ENCODE data around the gene SCYGR8.
"Not testable (repeated sequence)": the region's sequence is repeated elsewhere in the genome, so short reads cannot be mapped to it uniquely, and the experiment has no call there.

SCYGR8 gene

GRCh38 chr2:227724394-227725039, 21.2 kb upstream of the SCYGR8 start, which contains the start of gene SCYGR6:
TSS of gene SCYGR6 (minus strand) at chr2:227724757. CDS start at chr2:227724757, 0 bp downstream.
- intact Hi-C loops (cut with micrococcal nuclease) = no loop called here
- H3K4me3 Mint-ChIP-seq = no peak within 1 kb of the TSS
- peaks cover 8% of the 10 kb centered on the region for H3K27me3 Mint-ChIP-seq
- H3K9me3 Mint-ChIP-seq = no peaks in the 10 kb centered on the region
- H3K36me3 Mint-ChIP-seq (ENCODE audit: low read depth) = no peaks in the 10 kb centered on the region
- H3K4me1 Mint-ChIP-seq (ENCODE audit: low read depth) = no peaks in the 10 kb centered on the region
- H3K27ac Mint-ChIP-seq = no peak within 1 kb of the TSS

GRCh38 chr2:227728035-227728434, 17.7 kb upstream of the SCYGR8 start, which contains the start of gene SCYGR7:
TSS of gene SCYGR7 (plus strand) at chr2:227728335. CDS start at chr2:227728335, 0 bp downstream.
- intact Hi-C loops (cut with micrococcal nuclease) = no loop called here
- Mint-ChIP-seq H3K27ac (no peak within 1 kb of the TSS), H3K4me1 (ENCODE audit: low read depth) (no peaks in the 10 kb centered on the region), H3K9me3 (no peaks in the 10 kb centered on the region), H3K36me3 (ENCODE audit: low read depth) (no peaks in the 10 kb centered on the region), H3K4me3 (no peak within 1 kb of the TSS), H3K27me3 (peaks cover 7% of the 10 kb centered on the region)

- no peaks in the 10 kb centered on the region for H3K36me3 Mint-ChIP-seq (ENCODE audit: low read depth)
- H3K27me3 Mint-ChIP-seq = no peaks in the 10 kb centered on the region
- H3K4me1 Mint-ChIP-seq (ENCODE audit: low read depth) = no peaks in the 10 kb centered on the region
- H3K4me3 Mint-ChIP-seq = no peak overlapping the region
- no peaks in the 10 kb centered on the region for H3K9me3 Mint-ChIP-seq
- H3K27ac Mint-ChIP-seq = no peak overlapping the region
- intact Hi-C loops (cut with micrococcal nuclease) = no loop called here
These were observed 6.3 kb upstream of the SCYGR8 start for GRCh38 chr2:227739351-227739750.

GRCh38 chr2:227740705-227741104, 5.0 kb upstream of the SCYGR8 start:
- H3K36me3 Mint-ChIP-seq (ENCODE audit: low read depth); H3K9me3 Mint-ChIP-seq; H3K27me3 Mint-ChIP-seq; H3K27ac Mint-ChIP-seq; H3K4me3 Mint-ChIP-seq; intact Hi-C loops (cut with micrococcal nuclease); H3K4me1 Mint-ChIP-seq (ENCODE audit: low read depth): not testable (repeated sequence)

GRCh38 chr2:227748079-227748478, 2.4 kb downstream of the SCYGR8 start:
- Mint-ChIP-seq H3K27ac (no peak overlapping the region), H3K4me1 (ENCODE audit: low read depth) (no peaks in the 10 kb centered on the region), H3K27me3 (peaks cover 5% of the 10 kb centered on the region), H3K4me3 (no peak overlapping the region), H3K9me3 (no peaks in the 10 kb centered on the region), H3K36me3 (ENCODE audit: low read depth) (no peaks in the 10 kb centered on the region)
- intact Hi-C loops (cut with micrococcal nuclease) = no loop called here

- intact Hi-C loops (cut with micrococcal nuclease); H3K4me1 Mint-ChIP-seq (ENCODE audit: low read depth); H3K9me3 Mint-ChIP-seq; H3K27ac Mint-ChIP-seq; H3K4me3 Mint-ChIP-seq; H3K27me3 Mint-ChIP-seq; H3K36me3 Mint-ChIP-seq (ENCODE audit: low read depth): not testable (repeated sequence)
These were observed 10.6 kb downstream of the SCYGR8 start for GRCh38 chr2:227756261-227756660.

GRCh38 chr2:227759411-227760118, 13.9 kb downstream of the SCYGR8 start:
- Mint-ChIP-seq H3K4me1 (ENCODE audit: low read depth) (no peaks in the 10 kb centered on the region), H3K9me3 (no peaks in the 10 kb centered on the region), H3K27me3 (peaks cover 4% of the 10 kb centered on the region), H3K4me3 (no peak overlapping the region), H3K27ac (no peak overlapping the region), H3K36me3 (ENCODE audit: low read depth) (no peaks in the 10 kb centered on the region)
- intact Hi-C loops (cut with micrococcal nuclease) = no loop called here

- Mint-ChIP-seq H3K27me3 (no peaks in the 10 kb centered on the region), H3K4me1 (ENCODE audit: low read depth) (no peaks in the 10 kb centered on the region), H3K27ac (no peak overlapping the region), H3K4me3 (no peak overlapping the region), H3K36me3 (ENCODE audit: low read depth) (no peaks in the 10 kb centered on the region), H3K9me3 (no peaks in the 10 kb centered on the region)
- intact Hi-C loops (cut with micrococcal nuclease) = no loop called here
These were observed 16.2 kb downstream of the SCYGR8 start for GRCh38 chr2:227761740-227762476.

GRCh38 chr2:227765788-227766372, 20.2 kb downstream of the SCYGR8 start:
- Mint-ChIP-seq H3K36me3 (ENCODE audit: low read depth) (no peaks in the 10 kb centered on the region), H3K27me3 (no peaks in the 10 kb centered on the region)

GRCh38 chr2:227766373-227766883, 20.7 kb downstream of the SCYGR8 start:
- intact Hi-C loops (cut with micrococcal nuclease) = loop anchor here (2.0 kb wide), 2 partner anchors 108 to 404 kb away; no protein-coding TSS in a partner anchor
- Mint-ChIP-seq H3K9me3 (no peaks in the 10 kb centered on the region), H3K27ac (no peak overlapping the region), H3K27me3 (no peaks in the 10 kb centered on the region), H3K4me3 (no peak overlapping the region), H3K36me3 (ENCODE audit: low read depth) (no peaks in the 10 kb centered on the region), H3K4me1 (ENCODE audit: low read depth) (peaks cover 5% of the 10 kb centered on the region)

More at GRCh38 chr2:227765788-227766372, 20.2 kb downstream of the SCYGR8 start:
- no peak overlapping the region for H3K4me3 Mint-ChIP-seq
- H3K27ac Mint-ChIP-seq = no peak overlapping the region
- intact Hi-C loops (cut with micrococcal nuclease) = loop anchor here (2.0 kb wide), 2 partner anchors 107 to 403 kb away; no protein-coding TSS in a partner anchor
- peaks cover 5% of the 10 kb centered on the region for H3K4me1 Mint-ChIP-seq (ENCODE audit: low read depth)
- H3K9me3 Mint-ChIP-seq = no peaks in the 10 kb centered on the region

GRCh38 chr2:227767830-227768229, 22.1 kb downstream of the SCYGR8 start:
- Mint-ChIP-seq H3K27me3 (no peaks in the 10 kb centered on the region), H3K36me3 (ENCODE audit: low read depth) (no peaks in the 10 kb centered on the region), H3K4me1 (ENCODE audit: low read depth) (peaks cover 5% of the 10 kb centered on the region), H3K4me3 (no peak overlapping the region), H3K27ac (no peak overlapping the region), H3K9me3 (no peaks in the 10 kb centered on the region)
- intact Hi-C loops (cut with micrococcal nuclease) = loop anchor here (2.0 kb wide), 2 partner anchors 109 to 405 kb away; no protein-coding TSS in a partner anchor

- H3K27ac Mint-ChIP-seq = no peak overlapping the region
- H3K36me3 Mint-ChIP-seq (ENCODE audit: low read depth) = no peaks in the 10 kb centered on the region
- intact Hi-C loops (cut with micrococcal nuclease) = no loop called here
- no peaks in the 10 kb centered on the region for H3K9me3 Mint-ChIP-seq
- H3K27me3 Mint-ChIP-seq = no peaks in the 10 kb centered on the region
- H3K4me1 Mint-ChIP-seq (ENCODE audit: low read depth) = peaks cover 5% of the 10 kb centered on the region
- H3K4me3 Mint-ChIP-seq = no peak overlapping the region
These were observed 26.5 kb downstream of the SCYGR8 start for GRCh38 chr2:227772197-227772661.

- Mint-ChIP-seq H3K4me3 (no peak overlapping the region), H3K27me3 (no peaks in the 10 kb centered on the region), H3K27ac (no peak overlapping the region), H3K36me3 (ENCODE audit: low read depth) (no peaks in the 10 kb centered on the region), H3K9me3 (no peaks in the 10 kb centered on the region), H3K4me1 (ENCODE audit: low read depth) (peaks cover 5% of the 10 kb centered on the region)
- intact Hi-C loops (cut with micrococcal nuclease) = no loop called here
These were observed 27.2 kb downstream of the SCYGR8 start for GRCh38 chr2:227772932-227773331.
